ENCODE results near the gene GRIN2C.

DNA sequence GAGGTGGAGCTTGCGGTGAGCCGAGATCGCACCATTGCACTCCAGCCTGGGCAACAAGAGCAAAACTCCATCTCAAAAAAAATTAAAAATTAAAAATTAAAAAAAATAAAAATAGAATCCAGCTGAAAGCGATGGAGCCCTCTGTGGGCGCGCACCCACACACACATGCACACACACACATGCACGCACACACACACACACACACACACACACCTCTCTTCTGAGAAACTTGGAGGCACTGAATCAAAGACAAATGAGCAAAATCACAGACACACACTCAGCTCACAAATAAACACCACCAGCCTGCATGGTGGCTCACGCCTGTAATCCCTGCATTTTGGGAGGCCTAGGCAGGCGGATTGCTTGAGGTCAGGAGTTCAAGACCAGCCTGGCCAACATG lies 43.3 kb upstream of the GRIN2C start:
- no peak for TF ChIP-seq GATA3 (IDR thresholded peaks at IDR 0.05; ENCODE audit: low read depth, low read length)
- no peak for TF ChIP-seq GATA2 (IDR thresholded peaks at IDR 0.05; ENCODE audit: low read depth, low read length)
